Neural cell (in vitro differentiated cells): Measurements from ENCODE around the gene ADCY1.

Experiments used
- CTCF ChIP-seq: fragments of 450-650 bp; IDR thresholded peaks from 2 replicates; pipeline ENCODE4 v1.5.1; 2014; ENCODE audit warnings: antibody characterized with exemption, mild to moderate bottlenecking, moderate library complexity; ENCODE audit not compliant: poor library complexity, severe bottlenecking
- EZH2 ChIP-seq: fragments of 200-600, 300-800 bp; shearing (Covaris generic), sonication (generic); IDR thresholded peaks from 2 replicates; pipeline ENCODE4 v1.6.1; 2014; ENCODE audit warnings: antibody characterized with exemption, low read length, borderline replicate concordance, mild to moderate bottlenecking; ENCODE audit not compliant: insufficient read depth, poor library complexity, severe bottlenecking
- SMC3 ChIP-seq: fragments of 450-650 bp; conservative IDR thresholded peaks from 2 replicates; pipeline ENCODE4 v1.6.1; 2014; ENCODE audit warnings: antibody characterized with exemption, mild to moderate bottlenecking, moderate library complexity; ENCODE audit not compliant: poor library complexity
- TAF1 ChIP-seq: IDR thresholded peaks from 2 replicates; pipeline ENCODE4 v1.6.1; 2012; ENCODE audit warnings: low read depth

- TF ChIP-seq EZH2, result no peak
- no peak for TF ChIP-seq CTCF
- no peak for TF ChIP-seq SMC3
- TF ChIP-seq TAF1, result no peak
These were observed 49.7 kb upstream of the ADCY1 start for GRCh38 chr7:45524445-45524844.
